ENCODE data around the gene CYTH1. TPM values are rescaled to one million over a fixed set of nuclear protein-coding genes. Genes with fewer than 3 reads are reported as not detected.
A peak's percentile ranks its signal among the peaks of the same experiment; 100 is the strongest.

CYTH1 gene
- total and polyA plus RNA-seq, 8 donors: 18.3 to 34.4 (median 23.5) TPM

DNA sequence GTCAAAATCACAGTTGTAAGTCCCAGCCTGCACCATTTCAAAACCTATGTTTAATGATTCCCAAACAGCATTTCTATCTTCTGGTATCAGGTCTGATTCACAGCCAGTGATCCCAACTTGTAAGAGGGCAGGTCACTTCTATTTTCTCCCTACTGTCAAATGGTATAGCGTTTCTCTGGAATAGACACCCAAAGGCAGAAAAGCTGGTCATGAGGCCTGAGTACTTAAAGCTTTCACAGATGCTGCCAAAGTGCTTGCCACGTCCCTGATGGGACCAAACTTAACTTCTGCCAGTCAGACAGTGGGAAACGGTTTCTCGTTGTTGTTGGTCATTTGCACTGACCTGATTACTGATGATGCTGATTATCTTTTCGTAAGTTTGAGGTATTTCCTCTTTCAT, 43.4 kb downstream of the CYTH1 start:
- Histone ChIP-seq H3K27ac (no peak overlapping the region), H3K36me3 (no peaks in the 10 kb centered on the region), H3K27me3 (no peaks in the 10 kb centered on the region), H3K4me3 (no peak overlapping the region), H3K4me1 (peaks cover 0 to 25% (median 5%) of the 10 kb centered on the region in 3 donors), H3K9me3 (no peaks in the 10 kb centered on the region)
- intact Hi-C loops (cut with DNase I): no loop called here
- TF ChIP-seq, protein P1, sequence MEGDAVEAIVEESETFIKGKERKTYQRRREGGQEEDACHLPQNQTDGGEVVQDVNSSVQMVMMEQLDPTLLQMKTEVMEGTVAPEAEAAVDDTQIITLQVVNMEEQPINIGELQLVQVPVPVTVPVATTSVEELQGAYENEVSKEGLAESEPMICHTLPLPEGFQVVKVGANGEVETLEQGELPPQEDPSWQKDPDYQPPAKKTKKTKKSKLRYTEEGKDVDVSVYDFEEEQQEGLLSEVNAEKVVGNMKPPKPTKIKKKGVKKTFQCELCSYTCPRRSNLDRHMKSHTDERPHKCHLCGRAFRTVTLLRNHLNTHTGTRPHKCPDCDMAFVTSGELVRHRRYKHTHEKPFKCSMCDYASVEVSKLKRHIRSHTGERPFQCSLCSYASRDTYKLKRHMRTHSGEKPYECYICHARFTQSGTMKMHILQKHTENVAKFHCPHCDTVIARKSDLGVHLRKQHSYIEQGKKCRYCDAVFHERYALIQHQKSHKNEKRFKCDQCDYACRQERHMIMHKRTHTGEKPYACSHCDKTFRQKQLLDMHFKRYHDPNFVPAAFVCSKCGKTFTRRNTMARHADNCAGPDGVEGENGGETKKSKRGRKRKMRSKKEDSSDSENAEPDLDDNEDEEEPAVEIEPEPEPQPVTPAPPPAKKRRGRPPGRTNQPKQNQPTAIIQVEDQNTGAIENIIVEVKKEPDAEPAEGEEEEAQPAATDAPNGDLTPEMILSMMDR (IDR thresholded peaks at IDR 0.05): no peak
- FAIRE-seq: no peak
- ATAC-seq: no peak
- DNase-seq: no peak
- 75 to 84% methylated on average over 5 of the region's 5 CpGs for WGBS, 2 donors

DNA sequence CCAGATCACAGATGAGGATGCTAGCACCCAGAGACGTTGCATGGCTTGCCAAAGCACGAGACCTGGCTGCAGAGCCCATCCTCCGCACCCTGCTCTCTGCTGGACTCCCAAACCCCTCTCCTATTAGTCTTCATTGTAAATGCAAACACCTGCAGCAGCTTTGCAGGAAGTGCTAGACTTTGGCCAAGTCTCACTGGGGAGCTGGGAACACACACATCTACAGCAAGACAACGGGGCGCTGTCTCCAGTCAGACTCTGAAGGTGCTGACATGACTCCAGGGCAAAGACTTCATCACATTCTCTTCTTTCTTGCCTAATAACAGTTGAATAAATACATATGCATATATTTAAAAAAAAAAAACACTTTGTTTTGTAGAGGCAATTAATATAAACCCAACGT, 43.8 kb downstream of the CYTH1 start:
- 80 to 86% methylated on average over 6 of the region's 6 CpGs for WGBS, 2 donors
- TF ChIP-seq, protein P1 (IDR thresholded peaks at IDR 0.05): no peak
- DNase-seq: no peak
- Histone ChIP-seq H3K4me1 (peaks cover 0 to 29% (median 5%) of the 10 kb centered on the region in 3 donors), H3K36me3 (no peaks in the 10 kb centered on the region), H3K27ac (no peak overlapping the region), H3K9me3 (no peaks in the 10 kb centered on the region), H3K4me3 (no peak overlapping the region), H3K27me3 (no peaks in the 10 kb centered on the region)
- FAIRE-seq: no peak
- intact Hi-C loops (cut with DNase I): no loop called here
- ATAC-seq: no peak

DNA sequence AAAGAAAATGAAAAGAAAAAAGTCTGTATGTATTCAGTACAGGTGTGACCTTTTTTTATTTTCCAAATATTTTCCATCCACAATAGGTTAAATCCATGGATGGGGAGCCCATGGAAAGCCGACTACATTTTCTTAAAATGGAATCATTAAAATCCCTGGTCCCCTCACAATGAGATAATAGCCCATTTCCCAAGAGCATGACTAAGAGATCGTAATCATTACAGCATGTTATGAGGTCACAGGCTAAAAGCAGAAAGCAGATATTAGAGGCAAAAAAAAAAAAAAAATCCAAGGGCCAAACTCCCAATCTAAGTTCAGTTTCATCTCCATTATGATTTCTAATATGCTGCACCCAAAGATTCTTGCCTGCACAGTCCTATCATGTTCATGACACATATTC, 44.7 kb downstream of the CYTH1 start:
- TF ChIP-seq, protein P1 (IDR thresholded peaks at IDR 0.05): no peak
- 36 to 45% methylated on average over 2 of the region's 2 CpGs for WGBS, 2 donors
- FAIRE-seq (no peak), ATAC-seq (peak; percentile 11 to 43 (median 28)), DNase-seq (no peak)
- Histone ChIP-seq H3K27ac (peak overlapping the region in 2 of 4 donors; percentile 84 to 88), H3K27me3 (no peaks in the 10 kb centered on the region), H3K4me1 (peaks cover 0 to 30% (median 5%) of the 10 kb centered on the region in 3 donors), H3K9me3 (no peaks in the 10 kb centered on the region), H3K4me3 (peak overlapping the region in 2 of 4 donors; percentile 54 to 70), H3K36me3 (no peaks in the 10 kb centered on the region)
- intact Hi-C loops (cut with DNase I): no loop called here

DNA sequence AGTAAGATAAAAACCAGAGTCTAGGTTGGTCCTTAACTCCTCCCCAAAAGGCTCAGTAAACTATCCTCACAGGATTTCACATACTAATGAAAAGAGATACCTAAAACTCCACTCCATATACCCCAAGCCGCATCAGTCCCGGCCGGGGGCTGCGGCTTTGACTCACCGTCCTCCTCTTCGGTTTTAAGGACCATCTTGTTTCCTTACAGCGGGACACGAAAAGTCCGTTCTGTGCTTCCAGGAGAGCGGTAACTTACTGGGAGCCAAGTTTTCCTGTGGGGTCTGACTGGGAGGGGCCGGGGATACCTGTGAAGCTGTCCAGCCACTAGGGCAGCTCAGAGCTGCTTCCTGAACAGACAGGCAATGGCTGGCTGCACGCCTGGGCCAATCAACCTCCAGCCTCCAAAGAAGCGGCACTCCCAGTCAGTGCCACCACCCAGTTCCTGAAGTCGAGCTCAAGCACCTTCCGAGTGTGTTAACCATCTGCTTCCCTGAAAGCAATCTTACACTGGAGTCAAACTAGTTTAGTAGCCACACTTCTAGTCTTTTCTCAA, 45.5 kb downstream of the CYTH1 start:
- TF ChIP-seq, protein P1 (IDR thresholded peaks at IDR 0.05): peak in 1 of 4 donors; percentile 28
- H3K27ac ChIP-seq: peak overlapping the region; percentile 22 to 88 (median 75)
- ATAC-seq (peak; percentile 93 to 95 (median 94)), DNase-seq (peak; percentile 82 to 95 (median 89)), FAIRE-seq (no peak)
- H3K36me3 ChIP-seq: no peaks in the 10 kb centered on the region
- H3K4me3 ChIP-seq: peak overlapping the region; percentile 24 to 70 (median 44)
- no peaks in the 10 kb centered on the region for H3K27me3 ChIP-seq
- WGBS, 2 donors: 17 to 23% methylated on average over 15 of the region's 15 CpGs
- H3K4me1 ChIP-seq: peaks cover 0 to 30% (median 5%) of the 10 kb centered on the region in 3 donors
- intact Hi-C loops (cut with DNase I): no loop called here
- no peaks in the 10 kb centered on the region for H3K9me3 ChIP-seq

DNA sequence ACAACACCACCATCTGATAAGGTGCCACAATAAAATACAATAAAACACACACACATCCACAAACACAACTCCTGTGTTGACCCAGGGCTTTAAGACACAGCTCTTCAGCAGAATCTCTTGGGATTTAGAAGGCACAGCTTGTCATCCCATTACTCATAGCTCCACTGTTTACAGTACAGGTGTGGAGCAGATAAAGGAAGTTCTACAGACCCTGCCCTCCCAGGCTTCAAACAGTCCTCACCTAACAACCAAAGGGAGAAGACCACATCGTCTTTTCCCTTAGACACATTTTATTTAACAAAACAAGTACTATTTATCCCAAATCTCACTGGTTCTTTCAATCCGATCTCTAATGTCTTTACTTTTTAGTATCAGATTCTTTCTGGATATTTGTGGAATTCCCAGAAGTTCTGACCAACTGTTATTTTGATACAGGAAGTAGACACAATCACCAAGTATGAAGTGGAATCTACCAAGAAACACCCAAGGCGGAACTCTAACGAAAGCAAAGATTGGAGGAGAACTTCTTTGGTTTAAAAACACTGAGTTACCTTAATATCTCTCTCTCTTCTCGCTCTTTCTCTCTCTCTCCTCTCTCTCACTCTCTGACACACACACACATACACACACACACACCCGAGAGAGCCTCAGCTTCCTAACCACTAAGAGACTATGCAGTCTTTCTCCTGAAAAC, 46.1 kb downstream of the CYTH1 start:
- DNase-seq (peak in 1 of 6 donors; percentile 42), FAIRE-seq (no peak), ATAC-seq (peak; percentile 78 to 85 (median 80))
- Histone ChIP-seq H3K27ac (peak overlapping the region; percentile 22 to 88 (median 75)), H3K27me3 (no peaks in the 10 kb centered on the region), H3K9me3 (no peaks in the 10 kb centered on the region), H3K4me1 (peaks cover 0 to 30% (median 5%) of the 10 kb centered on the region in 3 donors), H3K36me3 (no peaks in the 10 kb centered on the region), H3K4me3 (peak overlapping the region; percentile 24 to 70 (median 44))
- 16 to 23% methylated on average over 6 of the region's 6 CpGs for WGBS, 2 donors
- TF ChIP-seq, protein P1 (IDR thresholded peaks at IDR 0.05): no peak
- intact Hi-C loops (cut with DNase I): no loop called here

Data from pancreas (tissue), 10 donors.